Measurements from ENCODE around the gene PKN1.
A peak's percentile ranks its signal among the peaks of the same experiment; 100 is the strongest.
"Not testable (repeated sequence)": the region's sequence is repeated elsewhere in the genome, so short reads cannot be mapped to it uniquely, and the experiment has no call there.

The PKN1 gene

DNA sequence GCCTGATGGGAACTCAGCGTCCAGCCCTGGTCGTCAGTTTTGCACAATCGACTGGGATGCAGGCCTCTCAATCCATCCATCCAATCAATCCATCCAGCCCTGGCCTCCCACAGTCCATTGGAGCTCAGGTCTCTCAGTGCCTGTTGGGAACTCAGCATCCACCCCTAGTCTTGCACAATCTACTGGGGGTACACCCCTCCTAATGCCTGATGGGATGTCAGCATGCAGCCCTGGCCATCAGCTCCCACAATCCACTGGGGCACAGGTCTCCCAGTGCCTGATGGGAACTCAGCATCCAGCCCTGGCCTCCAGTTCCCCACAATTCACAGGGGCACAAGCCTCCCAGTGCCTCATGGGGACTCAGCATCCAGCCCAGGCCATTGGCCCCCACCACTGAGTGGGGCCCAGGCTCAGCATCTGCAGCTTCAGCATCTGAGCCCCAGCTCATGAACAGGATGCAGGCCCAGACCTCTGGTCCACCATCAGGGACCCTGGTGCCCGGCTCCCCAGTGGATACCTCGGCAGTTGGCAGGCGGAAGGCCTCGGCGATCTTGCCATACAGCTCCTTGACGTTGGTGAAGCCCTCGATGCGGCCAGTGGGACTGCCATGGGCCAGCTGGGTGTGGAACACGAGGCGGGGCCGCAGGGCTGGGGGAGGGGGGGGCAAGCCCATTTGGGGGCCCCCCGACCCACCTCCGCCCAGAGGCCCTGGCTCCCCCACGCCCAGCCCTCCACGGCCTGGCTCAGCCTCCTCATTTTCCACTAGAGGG is 49.3 kb downstream of the PKN1 start:
- FAIRE-seq (no peak), DNase-seq (ENCODE audit: low spot score) (no peak)

DNA sequence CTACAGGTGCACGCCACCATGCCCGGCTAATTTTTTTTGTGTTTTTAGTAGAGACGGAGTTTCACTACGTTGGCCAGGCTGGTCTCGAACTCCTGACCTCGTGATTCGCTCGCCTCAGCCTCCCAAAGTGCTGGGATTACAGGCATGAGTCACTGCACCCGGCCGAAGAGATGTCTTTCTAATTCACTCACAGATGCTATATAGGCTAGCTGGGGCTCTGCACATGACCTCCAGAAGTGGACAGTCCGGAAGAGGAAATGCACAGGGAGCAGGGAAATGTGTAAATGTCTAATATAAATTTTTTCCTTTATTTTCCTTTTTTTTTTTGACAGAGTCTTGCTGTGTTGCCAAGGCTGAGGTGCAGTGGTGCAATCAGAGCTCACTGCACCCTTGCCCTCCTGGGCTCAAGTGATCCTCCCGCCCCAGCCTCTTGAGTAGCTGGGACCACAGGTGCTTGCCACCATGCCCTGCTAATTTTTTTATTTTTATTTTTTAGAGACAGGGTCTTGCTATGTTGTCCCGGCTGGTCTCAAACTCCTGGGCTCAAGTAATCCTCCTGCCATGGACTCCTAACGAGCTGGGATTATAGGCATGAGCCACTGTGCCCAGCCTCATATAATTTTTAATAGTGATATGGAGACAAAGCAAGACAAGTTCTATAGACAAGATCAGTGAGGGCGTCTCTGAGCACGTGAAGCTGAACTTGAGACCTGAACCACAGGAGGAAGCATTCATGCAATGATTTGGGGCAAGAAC is 54.4 kb downstream of the PKN1 start:
- DNase-seq (ENCODE audit: low spot score) (no peak), FAIRE-seq (no peak)

- FAIRE-seq (no peak), DNase-seq (ENCODE audit: low spot score) (no peak)
Measured at GRCh38 chr19:14492756-14493337, 59.7 kb downstream of the PKN1 start.

- DNase-seq (ENCODE audit: low spot score) (no peak), FAIRE-seq (no peak)
Measured at GRCh38 chr19:14494411-14494810, 61.3 kb downstream of the PKN1 start.

- DNase-seq (ENCODE audit: low spot score) (no peak), FAIRE-seq (no peak)
Measured at GRCh38 chr19:14494910-14495671, 62.0 kb downstream of the PKN1 start.

DNA sequence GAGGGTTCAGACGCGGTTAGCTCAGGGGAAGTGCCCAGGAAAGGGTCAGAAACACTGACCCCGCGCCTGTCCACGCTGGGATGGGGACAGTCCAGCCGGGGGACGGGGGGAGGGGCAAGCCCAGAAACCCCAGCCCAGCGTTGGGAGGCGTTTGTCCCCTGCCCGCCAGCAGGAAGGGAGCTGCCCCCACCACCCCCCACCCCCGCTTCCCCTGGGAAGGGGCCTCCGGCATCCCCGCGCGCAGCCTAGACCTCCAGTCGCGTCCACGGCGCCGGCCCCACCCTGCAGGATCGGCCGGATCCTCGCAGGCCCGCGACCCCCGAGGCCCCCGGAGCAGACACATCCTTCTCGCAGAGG is 62.5 kb downstream of the PKN1 start:
- DNase-seq (ENCODE audit: low spot score) (no peak), FAIRE-seq (no peak)

DNA sequence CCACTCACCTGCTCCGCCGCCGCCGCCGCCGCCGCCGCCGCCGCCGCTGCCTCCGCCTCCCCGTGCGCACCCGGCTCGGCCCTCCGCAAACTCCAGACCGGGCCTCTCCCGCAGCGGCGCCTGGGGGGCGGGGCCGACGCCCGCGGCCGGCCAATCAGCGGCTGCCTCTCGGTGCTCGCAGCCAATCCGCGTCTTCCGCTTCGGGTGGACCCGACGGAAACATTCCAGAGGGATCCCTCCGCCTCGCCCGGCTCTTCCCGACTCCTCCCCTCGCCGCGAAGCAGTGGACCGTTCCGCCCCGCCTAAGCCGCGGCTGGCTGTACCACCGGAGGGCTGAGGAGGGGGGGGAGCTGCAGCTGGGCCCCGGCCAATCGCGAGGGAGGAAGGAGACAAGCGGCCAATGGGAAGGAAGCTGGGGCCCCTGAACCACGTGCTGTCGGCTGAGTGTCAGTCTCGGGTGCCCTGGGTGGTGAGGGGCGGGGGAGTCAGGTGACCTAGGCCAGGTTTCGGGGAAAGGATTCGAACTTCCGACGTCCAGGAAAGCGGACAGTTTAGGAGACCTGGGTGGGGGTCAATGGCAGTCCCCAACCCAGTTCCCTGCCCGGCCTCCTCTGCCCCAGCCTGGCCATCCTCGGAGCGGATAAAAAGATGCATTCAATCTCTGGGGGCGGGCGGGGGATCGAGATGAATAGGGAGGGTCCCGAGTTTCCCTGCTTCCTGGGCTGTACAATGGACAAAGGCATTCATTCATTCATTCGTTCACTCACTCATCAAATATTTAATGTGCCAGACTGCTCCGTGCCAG is 63.1 kb downstream of the PKN1 start, which contains the start of gene GIPC1:
TSS of gene GIPC1 (minus strand) at position 99 of the 805 bp plus-strand sequence. CDS start 13,151 bp downstream, outside the sequence.
- FAIRE-seq = no peak
- DNase-seq (ENCODE audit: low spot score) = peak; percentile 97

DNA sequence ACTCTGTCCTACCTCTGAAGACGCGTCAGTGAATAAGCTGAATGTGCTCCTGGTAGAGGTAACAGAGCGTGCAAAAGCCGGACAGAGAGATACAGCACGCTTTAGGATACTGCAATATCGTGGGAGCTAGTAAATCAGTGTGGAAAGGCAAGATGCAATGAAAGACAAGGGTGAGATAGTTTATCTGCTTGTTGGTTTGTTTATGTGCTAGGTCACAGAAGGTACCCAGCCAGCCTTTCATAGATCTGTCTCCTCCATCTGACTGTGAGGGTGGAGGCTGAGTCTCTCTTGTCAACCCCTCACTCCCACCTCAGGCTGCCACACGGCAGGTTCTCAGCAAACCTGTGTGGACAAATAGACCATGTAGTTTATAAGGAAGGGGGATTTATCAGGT is 63.7 kb downstream of the PKN1 start:
- DNase-seq (ENCODE audit: low spot score) (no peak), FAIRE-seq (no peak)

- DNase-seq (ENCODE audit: low spot score) (no peak), FAIRE-seq (no peak)
Measured at GRCh38 chr19:14497228-14497921, 64.3 kb downstream of the PKN1 start.

GRCh38 chr19:14502334-14503092 is 69.4 kb downstream of the PKN1 start:
- DNase-seq (ENCODE audit: low spot score) (no peak), FAIRE-seq (no peak)

DNA sequence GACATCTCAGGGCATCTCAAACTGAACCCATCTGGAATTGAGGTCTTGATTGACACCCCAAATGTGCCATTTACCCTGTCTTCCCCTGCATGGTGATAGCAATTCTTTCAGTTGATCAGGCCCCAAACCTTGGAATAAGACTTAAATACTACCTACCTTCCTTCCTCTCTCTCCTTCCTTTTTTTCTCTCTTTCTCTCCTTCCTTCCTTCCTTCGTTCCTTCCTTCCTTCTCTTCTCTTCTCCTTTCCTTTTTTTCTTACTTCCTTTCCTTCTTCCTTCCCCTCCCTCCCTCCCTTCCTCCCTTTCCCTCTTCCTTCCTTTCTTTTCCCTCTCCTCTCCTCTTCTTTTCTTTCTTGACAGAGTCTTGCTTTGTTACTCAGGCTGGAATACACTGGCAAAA is 70.2 kb downstream of the PKN1 start:
- FAIRE-seq = no peak
- DNase-seq (ENCODE audit: low spot score) = no peak

GRCh38 chr19:14504575-14504974 is 71.5 kb downstream of the PKN1 start:
- not testable (repeated sequence) for DNase-seq (ENCODE audit: low spot score); FAIRE-seq

- FAIRE-seq (no peak), DNase-seq (ENCODE audit: low spot score) (peak; percentile 72)
Measured at GRCh38 chr19:14505488-14506239, 72.6 kb downstream of the PKN1 start.

DNA sequence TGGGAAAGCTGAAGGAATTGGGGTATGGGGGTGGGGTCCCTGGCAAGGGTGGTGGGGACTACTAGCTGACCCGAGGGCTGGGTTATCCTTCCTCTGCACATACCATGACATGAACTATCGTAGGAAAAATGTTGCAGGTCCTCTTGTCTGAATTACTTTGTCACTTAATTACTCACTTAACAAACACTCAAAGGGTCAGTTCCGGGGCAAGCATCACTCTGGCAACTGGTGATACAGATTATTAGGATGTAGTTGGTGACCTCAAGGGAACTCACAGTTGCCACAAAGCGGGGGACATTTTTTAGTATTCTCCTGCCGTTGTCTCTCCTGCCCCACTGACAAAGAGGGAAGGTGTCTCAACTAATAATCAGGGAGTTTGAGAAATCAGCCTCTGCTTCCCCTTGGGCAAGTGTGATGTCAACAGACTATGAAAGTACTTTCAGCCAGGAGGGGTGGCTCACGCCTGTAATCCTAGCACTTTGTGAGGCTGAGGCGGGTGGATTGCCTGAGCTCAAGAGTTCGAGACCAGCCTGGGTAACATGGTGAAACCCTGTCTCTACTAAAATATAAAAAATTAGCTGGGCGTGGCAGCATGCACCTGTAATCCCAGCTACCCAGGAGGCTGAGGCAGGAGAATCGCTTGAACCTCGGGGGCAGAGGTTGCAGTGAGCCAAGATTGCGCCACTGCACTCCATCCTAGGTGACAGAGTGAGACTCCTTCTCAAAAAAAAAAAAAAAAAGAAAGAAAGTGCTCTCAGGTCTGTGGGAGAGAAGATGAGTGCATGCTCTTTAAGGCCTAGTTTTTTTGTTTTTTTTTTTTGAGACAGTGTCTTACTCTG is 74.8 kb downstream of the PKN1 start:
- FAIRE-seq (no peak), DNase-seq (ENCODE audit: low spot score) (no peak)

DNA sequence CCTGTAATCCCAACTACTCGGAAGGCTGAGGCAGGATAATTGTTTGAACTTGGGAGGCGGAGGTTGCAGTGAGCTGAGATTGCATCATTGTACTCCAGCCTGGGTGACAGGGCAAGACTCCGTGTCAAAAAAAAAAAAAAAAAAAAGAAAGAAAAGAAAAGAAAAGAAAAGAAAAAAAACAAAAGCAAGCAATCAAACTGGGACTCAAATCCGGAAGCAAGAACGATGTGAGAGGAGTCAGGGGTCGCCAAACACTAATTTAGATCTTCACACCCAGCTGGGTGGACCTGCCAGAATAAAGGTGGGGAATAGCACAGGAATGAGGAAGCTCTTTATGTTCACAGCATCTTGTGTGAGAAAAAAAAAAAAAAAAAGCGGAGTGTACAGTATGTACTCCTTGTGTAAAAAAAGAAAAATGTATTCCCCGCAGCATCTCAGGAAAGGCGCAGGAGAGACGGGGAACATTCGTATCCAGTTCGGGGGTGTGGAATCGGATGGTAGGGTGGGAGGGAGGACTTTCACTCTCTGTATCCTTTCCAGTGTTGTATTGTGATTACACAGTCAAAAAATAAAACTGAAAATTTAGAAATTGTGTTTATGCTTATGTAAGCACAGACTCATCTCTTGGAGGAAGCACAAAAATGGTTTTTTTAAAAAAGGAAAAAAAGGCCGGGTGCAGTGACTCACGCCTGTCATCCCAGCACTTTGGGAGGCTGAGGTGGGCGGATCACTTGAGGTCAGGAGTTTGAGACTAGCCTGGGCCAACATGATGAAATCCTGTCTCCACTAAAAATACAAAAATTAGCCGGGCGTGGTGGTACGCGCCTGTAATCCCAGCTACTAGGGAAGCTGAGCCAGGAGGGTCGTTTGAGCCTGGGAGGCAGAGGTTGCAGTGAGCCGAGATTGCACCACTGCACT is 77.5 kb downstream of the PKN1 start:
- no peak for DNase-seq (ENCODE audit: low spot score)
- FAIRE-seq = no peak

GRCh38 chr19:14511229-14511593 is 78.1 kb downstream of the PKN1 start:
- DNase-seq (ENCODE audit: low spot score) (no peak), FAIRE-seq (no peak)

DNA sequence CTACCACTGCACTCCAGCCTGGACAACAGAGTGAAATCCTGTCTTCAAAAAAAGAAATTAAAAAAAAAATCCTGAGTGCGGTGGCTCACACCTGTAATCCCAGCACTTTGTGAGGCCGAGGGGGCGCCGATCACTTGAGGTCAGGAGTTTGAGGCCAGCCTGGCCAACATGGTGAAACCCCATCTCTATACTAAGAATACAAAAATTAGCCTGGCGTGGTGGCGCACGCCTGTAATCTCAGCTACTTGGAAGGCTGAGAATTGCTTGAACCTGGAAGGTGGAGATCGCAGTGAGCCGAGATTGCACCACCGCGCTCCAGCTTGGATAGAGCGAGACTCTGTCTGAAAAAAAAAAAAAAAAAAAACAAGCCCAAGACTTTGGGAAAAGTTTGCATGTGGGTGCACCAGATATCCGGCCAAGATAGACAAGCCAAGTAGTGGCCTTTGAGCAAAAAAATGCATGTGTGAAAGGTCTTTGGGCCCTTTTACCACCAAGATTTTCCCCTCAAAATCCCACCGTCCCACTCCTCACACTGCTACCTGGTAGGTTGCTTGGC is 79.4 kb downstream of the PKN1 start:
- DNase-seq (ENCODE audit: low spot score) (no peak), FAIRE-seq (no peak)
